NCI-H1105 (cell line): ENCODE measurements around the gene NCOA3.
A peak's percentile ranks its signal among the peaks of the same experiment; 100 is the strongest.

Source experiments
- DNase-seq: peaks from one replicate; lab custom pipeline; 2025; lab: John Stamatoyannopoulos, UW

Gene NCOA3

GRCh38 chr20:47667086-47667485 is 165.4 kb downstream of the NCOA3 start:
- no peak for DNase-seq

- DNase-seq: no peak
These were observed 166.0 kb downstream of the NCOA3 start for GRCh38 chr20:47667531-47668312.

GRCh38 chr20:47668313-47669151 is 166.8 kb downstream of the NCOA3 start:
- no peak for DNase-seq

- DNase-seq: no peak
These were observed 167.4 kb downstream of the NCOA3 start for GRCh38 chr20:47669152-47669425.

GRCh38 chr20:47669489-47669888 is 167.8 kb downstream of the NCOA3 start:
- DNase-seq: no peak

GRCh38 chr20:47669927-47670890 is 168.5 kb downstream of the NCOA3 start:
- DNase-seq: no peak

GRCh38 chr20:47670913-47671312 is 169.2 kb downstream of the NCOA3 start:
- DNase-seq: no peak

- DNase-seq: no peak
These were observed 170.5 kb downstream of the NCOA3 start for GRCh38 chr20:47672166-47672565.

- DNase-seq: no peak
These were observed 171.4 kb downstream of the NCOA3 start for GRCh38 chr20:47672886-47673670.

GRCh38 chr20:47673671-47673955 is 171.9 kb downstream of the NCOA3 start:
- DNase-seq: no peak

GRCh38 chr20:47674145-47674544 is 172.5 kb downstream of the NCOA3 start:
- no peak for DNase-seq

- DNase-seq: no peak
These were observed 173.0 kb downstream of the NCOA3 start for GRCh38 chr20:47674686-47675085.

GRCh38 chr20:47675190-47676142 is 173.8 kb downstream of the NCOA3 start:
- DNase-seq: no peak

GRCh38 chr20:47676219-47676721 is 174.6 kb downstream of the NCOA3 start:
- no peak for DNase-seq

GRCh38 chr20:47676912-47677634 is 175.4 kb downstream of the NCOA3 start:
- no peak for DNase-seq

GRCh38 chr20:47677635-47678453 is 176.2 kb downstream of the NCOA3 start:
- DNase-seq: peak; percentile 69

- no peak for DNase-seq
These were observed 176.8 kb downstream of the NCOA3 start for GRCh38 chr20:47678536-47678935.

- no peak for DNase-seq
These were observed 177.8 kb downstream of the NCOA3 start for GRCh38 chr20:47679462-47679861.
